HG02981 (cell line): Measurements from ENCODE around the gene NUP210L.
"Not testable (repeated sequence)": the region's sequence is repeated elsewhere in the genome, so short reads cannot be mapped to it uniquely, and the experiment has no call there.

ENCODE experiments used
- ATAC-seq: cut with Tn5 transposase; IDR thresholded peaks from one replicate; pipeline ENCODE4 v1.9.1; 2021; ENCODE audit warnings: mild to moderate bottlenecking, moderate library complexity; ENCODE audit not compliant: unreplicated experiment

Gene NUP210L

GRCh38 chr1:154100141-154100540 is 54.7 kb downstream of the NUP210L start:
- not testable (repeated sequence) for ATAC-seq

- no peak for ATAC-seq
Measured at GRCh38 chr1:154097873-154098272, 57.0 kb downstream of the NUP210L start.

- ATAC-seq = no peak
Measured at GRCh38 chr1:154095456-154096060, 59.3 kb downstream of the NUP210L start.

GRCh38 chr1:154094411-154094810 is 60.5 kb downstream of the NUP210L start:
- no peak for ATAC-seq

- no peak for ATAC-seq
Measured at GRCh38 chr1:154093699-154094098, 61.2 kb downstream of the NUP210L start.

- no peak for ATAC-seq
Measured at GRCh38 chr1:154091706-154092105, 63.2 kb downstream of the NUP210L start.

GRCh38 chr1:154087574-154087973 is 67.3 kb downstream of the NUP210L start:
- no peak for ATAC-seq

GRCh38 chr1:154083057-154083456 is 71.8 kb downstream of the NUP210L start:
- ATAC-seq = not testable (repeated sequence)

GRCh38 chr1:154081386-154082126 is 73.3 kb downstream of the NUP210L start:
- ATAC-seq = no peak

GRCh38 chr1:154076413-154076812 is 78.5 kb downstream of the NUP210L start:
- ATAC-seq = no peak

GRCh38 chr1:154075746-154076145 is 79.1 kb downstream of the NUP210L start:
- no peak for ATAC-seq

- no peak for ATAC-seq
Measured at GRCh38 chr1:154062309-154062708, 92.6 kb downstream of the NUP210L start.

GRCh38 chr1:154047436-154047835 is 107.4 kb downstream of the NUP210L start:
- not testable (repeated sequence) for ATAC-seq

- ATAC-seq = not testable (repeated sequence)
Measured at GRCh38 chr1:154033697-154034096, 121.2 kb downstream of the NUP210L start.

GRCh38 chr1:154019940-154020339 is 134.9 kb downstream of the NUP210L start:
- ATAC-seq = no peak

GRCh38 chr1:154019269-154019668 is 135.6 kb downstream of the NUP210L start:
- no peak for ATAC-seq

- no peak for ATAC-seq
Measured at GRCh38 chr1:154014154-154014907, 140.5 kb downstream of the NUP210L start.

- not testable (repeated sequence) for ATAC-seq
Measured at GRCh38 chr1:154012543-154012942, 142.3 kb downstream of the NUP210L start.

- no peak for ATAC-seq
Measured at GRCh38 chr1:154012129-154012528, 142.7 kb downstream of the NUP210L start.

- no peak for ATAC-seq
Measured at GRCh38 chr1:154006136-154006535, 148.7 kb downstream of the NUP210L start.

GRCh38 chr1:154000420-154000819 is 154.5 kb downstream of the NUP210L start:
- ATAC-seq = no peak

GRCh38 chr1:153996882-153997281 is 158.0 kb downstream of the NUP210L start:
- ATAC-seq = not testable (repeated sequence)
